Measurements from ENCODE around the gene ANKRD66.
A peak's percentile ranks its signal among the peaks of the same experiment; 100 is the strongest.

GRCh38 chr6:46704562-46704961 lies 42.2 kb upstream of the ANKRD66 start:
- TF ChIP-seq CTCF (IDR thresholded peaks at IDR 0.05; ENCODE audit: low read depth, low read length) (peak; percentile 66), EZH2phosphoT487 (IDR thresholded peaks at IDR 0.05; ENCODE audit: low read depth) (no peak)

Data from OCI-LY3 (cell line).